Uterus (tissue), 2 donors: ENCODE measurements around the gene FAM241A.
"Not testable (repeated sequence)": the region's sequence is repeated elsewhere in the genome, so short reads cannot be mapped to it uniquely, and the experiment has no call there.

Experiments
- POLR2A ChIP-seq, 2 donors: fragments of 450-650 bp; IDR thresholded peaks; one replicate each; pipeline ENCODE4 v1.6.1; 2016; ENCODE audit warnings: antibody characterized with exemption in 2 of 2, mild to moderate bottlenecking in 1 of 2, moderate library complexity in 1 of 2
- TF ChIP-seq, protein P1 (sequence below), 4 experiments: fragments of 200-600 bp in 2 of 4; fragments of 450-650 bp in 2 of 4; sonication (generic) in 2 of 4; IDR thresholded peaks; one replicate each; pipeline ENCODE4 v1.5.1; 2016 to 2019; ENCODE audit warnings: antibody characterized with exemption in 4 of 4, mild to moderate bottlenecking in 2 of 4, moderate library complexity in 1 of 4

DNA sequence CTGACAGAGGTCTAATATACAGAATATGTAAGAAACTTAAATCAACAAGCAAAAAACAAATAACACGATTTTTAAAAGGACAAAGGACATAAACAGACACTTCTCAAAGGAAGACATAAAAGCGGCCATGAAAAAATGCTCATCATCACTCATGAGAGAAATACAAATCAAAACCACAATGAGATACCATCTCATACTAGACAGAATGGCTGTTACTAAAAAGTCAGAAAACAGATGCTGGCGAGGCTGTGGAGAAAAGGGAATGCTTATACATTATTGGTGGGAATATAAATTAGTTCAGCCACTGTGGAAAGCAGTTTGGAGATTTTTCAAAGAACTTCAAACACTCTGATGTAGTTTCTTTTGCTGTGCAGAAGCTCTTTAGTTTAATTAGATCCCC is 33.5 kb downstream of the FAM241A start:
- TF ChIP-seq, protein P1, sequence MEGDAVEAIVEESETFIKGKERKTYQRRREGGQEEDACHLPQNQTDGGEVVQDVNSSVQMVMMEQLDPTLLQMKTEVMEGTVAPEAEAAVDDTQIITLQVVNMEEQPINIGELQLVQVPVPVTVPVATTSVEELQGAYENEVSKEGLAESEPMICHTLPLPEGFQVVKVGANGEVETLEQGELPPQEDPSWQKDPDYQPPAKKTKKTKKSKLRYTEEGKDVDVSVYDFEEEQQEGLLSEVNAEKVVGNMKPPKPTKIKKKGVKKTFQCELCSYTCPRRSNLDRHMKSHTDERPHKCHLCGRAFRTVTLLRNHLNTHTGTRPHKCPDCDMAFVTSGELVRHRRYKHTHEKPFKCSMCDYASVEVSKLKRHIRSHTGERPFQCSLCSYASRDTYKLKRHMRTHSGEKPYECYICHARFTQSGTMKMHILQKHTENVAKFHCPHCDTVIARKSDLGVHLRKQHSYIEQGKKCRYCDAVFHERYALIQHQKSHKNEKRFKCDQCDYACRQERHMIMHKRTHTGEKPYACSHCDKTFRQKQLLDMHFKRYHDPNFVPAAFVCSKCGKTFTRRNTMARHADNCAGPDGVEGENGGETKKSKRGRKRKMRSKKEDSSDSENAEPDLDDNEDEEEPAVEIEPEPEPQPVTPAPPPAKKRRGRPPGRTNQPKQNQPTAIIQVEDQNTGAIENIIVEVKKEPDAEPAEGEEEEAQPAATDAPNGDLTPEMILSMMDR (IDR thresholded peaks at IDR 0.05): not testable (repeated sequence)
- TF ChIP-seq POLR2A (IDR thresholded peaks at IDR 0.05): not testable (repeated sequence)
